IMR-90 (cell line): ENCODE measurements around the gene DUOX1.

Experiments
- BHLHE40 ChIP-seq: fragments of 150-350 bp; IDR thresholded peaks from 2 replicates; pipeline ENCODE4 v1.6.1; 2016; ENCODE audit warnings: mild to moderate bottlenecking, low read depth, low read length
- CEBPB ChIP-seq: IDR thresholded peaks from 2 replicates; pipeline ENCODE4 v1.6.1; 2012; ENCODE audit warnings: low read depth, low read length, improper control_type of control experiment
- CHD1 ChIP-seq: IDR thresholded peaks from 2 replicates; pipeline ENCODE4 v1.6.1; 2012; ENCODE audit warnings: low read depth, low read length, improper control_type of control experiment
- CTCF ChIP-seq: conservative IDR thresholded peaks from 2 replicates; pipeline ENCODE4 v1.5.1; 2012; ENCODE audit warnings: mild to moderate bottlenecking, low read depth, low read length, improper control_type of control experiment
- FOS ChIP-seq: fragments of 150-350 bp; IDR thresholded peaks from 2 replicates; pipeline ENCODE4 v1.6.1; 2016; ENCODE audit warnings: low read depth, low read length
- MAZ ChIP-seq: IDR thresholded peaks from 2 replicates; pipeline ENCODE4 v1.6.1; 2012; ENCODE audit warnings: low read depth, mild to moderate bottlenecking, low read length, improper control_type of control experiment, moderate library complexity, borderline replicate concordance
- POLR2A ChIP-seq: IDR thresholded peaks from 2 replicates; pipeline ENCODE4 v1.6.1; 2012; ENCODE audit warnings: mild to moderate bottlenecking, low read depth, low read length
- RAD21 ChIP-seq: IDR thresholded peaks from 2 replicates; pipeline ENCODE4 v1.6.1; 2012; ENCODE audit warnings: low read length, improper control_type of control experiment
- RCOR1 ChIP-seq: IDR thresholded peaks from 2 replicates; pipeline ENCODE4 v1.6.1; 2012; ENCODE audit warnings: mild to moderate bottlenecking, low read length, improper control_type of control experiment; ENCODE audit not compliant: insufficient replicate concordance
- SMC3 ChIP-seq: fragments of 150-350 bp; IDR thresholded peaks from 2 replicates; pipeline ENCODE4 v1.6.1; 2016; ENCODE audit warnings: low read depth, mild to moderate bottlenecking, antibody characterized with exemption, low read length, moderate library complexity
- TF ChIP-seq, protein P1 (sequence below): fragments of 150-350 bp; IDR thresholded peaks from 2 replicates; pipeline ENCODE4 v1.6.1; 2016; ENCODE audit warnings: low read depth, mild to moderate bottlenecking, low read length, moderate library complexity, borderline replicate concordance
- TF ChIP-seq, protein P2 (sequence below): fragments of 150-350 bp; IDR thresholded peaks from 2 replicates; pipeline ENCODE4 v1.6.1; 2017; ENCODE audit warnings: mild to moderate bottlenecking, antibody characterized with exemption, low read length, low read depth

GRCh38 chr15:45150997-45151396 is 21.2 kb downstream of the DUOX1 start:
- TF ChIP-seq CTCF, result no peak
- TF ChIP-seq POLR2A, result no peak
- TF ChIP-seq RAD21, result no peak
- TF ChIP-seq, protein P1, sequence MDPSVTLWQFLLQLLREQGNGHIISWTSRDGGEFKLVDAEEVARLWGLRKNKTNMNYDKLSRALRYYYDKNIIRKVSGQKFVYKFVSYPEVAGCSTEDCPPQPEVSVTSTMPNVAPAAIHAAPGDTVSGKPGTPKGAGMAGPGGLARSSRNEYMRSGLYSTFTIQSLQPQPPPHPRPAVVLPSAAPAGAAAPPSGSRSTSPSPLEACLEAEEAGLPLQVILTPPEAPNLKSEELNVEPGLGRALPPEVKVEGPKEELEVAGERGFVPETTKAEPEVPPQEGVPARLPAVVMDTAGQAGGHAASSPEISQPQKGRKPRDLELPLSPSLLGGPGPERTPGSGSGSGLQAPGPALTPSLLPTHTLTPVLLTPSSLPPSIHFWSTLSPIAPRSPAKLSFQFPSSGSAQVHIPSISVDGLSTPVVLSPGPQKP, result no peak
- no peak for TF ChIP-seq RCOR1
- TF ChIP-seq, protein P2, sequence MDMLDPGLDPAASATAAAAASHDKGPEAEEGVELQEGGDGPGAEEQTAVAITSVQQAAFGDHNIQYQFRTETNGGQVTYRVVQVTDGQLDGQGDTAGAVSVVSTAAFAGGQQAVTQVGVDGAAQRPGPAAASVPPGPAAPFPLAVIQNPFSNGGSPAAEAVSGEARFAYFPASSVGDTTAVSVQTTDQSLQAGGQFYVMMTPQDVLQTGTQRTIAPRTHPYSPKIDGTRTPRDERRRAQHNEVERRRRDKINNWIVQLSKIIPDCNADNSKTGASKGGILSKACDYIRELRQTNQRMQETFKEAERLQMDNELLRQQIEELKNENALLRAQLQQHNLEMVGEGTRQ, result no peak
- TF ChIP-seq CHD1, result no peak
- no peak for TF ChIP-seq SMC3
- no peak for TF ChIP-seq CEBPB
- no peak for TF ChIP-seq MAZ
- no peak for TF ChIP-seq BHLHE40
- no peak for TF ChIP-seq FOS
